H9 (cell line): ENCODE data around the gene SUPT3H. TPM values are rescaled to one million over a fixed set of nuclear protein-coding genes. Genes with fewer than 3 reads are reported as not detected.

Experiments used
- DNase-seq: peaks from one replicate; pipeline ENCODE4 v3.0.0-alpha.2; 2017
- H2AFZ ChIP-seq: one replicate; pipeline ENCODE4 v1.6.1; 2013; ENCODE audit warnings: mild to moderate bottlenecking, low read length, control low read depth, moderate library complexity
- H2AK5ac ChIP-seq: 2 replicates; pipeline ENCODE4 v1.6.1; 2013; ENCODE audit warnings: low read length, control low read depth, mixed read lengths; ENCODE audit not compliant: insufficient read length
- H2BK120ac ChIP-seq: one replicate; pipeline ENCODE4 v1.6.1; 2013; ENCODE audit warnings: low read depth, mild to moderate bottlenecking, low read length, control low read depth, inconsistent platforms; ENCODE audit not compliant: poor library complexity, severe bottlenecking
- H2BK12ac ChIP-seq: 2 replicates; pipeline ENCODE4 v1.6.1; 2013; ENCODE audit warnings: low read length, control low read depth, mixed read lengths, low read depth; ENCODE audit not compliant: insufficient read length
- H2BK15ac ChIP-seq: 2 replicates; pipeline ENCODE4 v1.6.1; 2013; ENCODE audit warnings: low read depth, low read length, control low read depth
- H2BK20ac ChIP-seq: one replicate; pipeline ENCODE4 v1.6.1; 2013; ENCODE audit warnings: low read depth, mild to moderate bottlenecking, low read length, control low read depth, inconsistent platforms; ENCODE audit not compliant: poor library complexity, severe bottlenecking
- H2BK5ac ChIP-seq: 2 replicates; pipeline ENCODE4 v1.6.1; 2013; ENCODE audit warnings: low read length, control low read depth, mixed read lengths; ENCODE audit not compliant: insufficient read length
- H3K14ac ChIP-seq: 2 replicates; pipeline ENCODE4 v1.6.1; 2013; ENCODE audit warnings: low read length, control low read depth; ENCODE audit not compliant: insufficient read depth
- H3K18ac ChIP-seq: 2 replicates; pipeline ENCODE4 v1.6.1; 2013; ENCODE audit warnings: low read depth, mild to moderate bottlenecking, mixed read lengths, low read length, control low read depth; ENCODE audit not compliant: insufficient read length
- H3K23ac ChIP-seq: 2 replicates; pipeline ENCODE4 v1.6.1; 2013; ENCODE audit warnings: low read length, control low read depth, mixed read lengths, low read depth; ENCODE audit not compliant: insufficient read length
- H3K23me2 ChIP-seq: 2 replicates; pipeline ENCODE4 v1.6.1; 2013; ENCODE audit warnings: low read depth, mild to moderate bottlenecking, mixed read lengths, low read length, control low read depth; ENCODE audit not compliant: insufficient read length, poor library complexity, severe bottlenecking
- H3K27ac ChIP-seq: 2 replicates; pipeline ENCODE4 v1.5.1; 2013; ENCODE audit warnings: low read length, control low read depth, mixed read lengths, low read depth; ENCODE audit not compliant: insufficient read length
- H3K27me3 ChIP-seq: 2 replicates; pipeline ENCODE4 v1.6.1; 2013; ENCODE audit warnings: low read length, control low read depth, inconsistent platforms; ENCODE audit not compliant: insufficient read depth
- H3K4ac ChIP-seq: 2 replicates; pipeline ENCODE4 v1.6.1; 2013; ENCODE audit warnings: low read depth, mild to moderate bottlenecking, control low read depth, inconsistent platforms, low read length, moderate library complexity
- H3K4me1 ChIP-seq: 2 replicates; pipeline ENCODE4 v1.6.1; 2013; ENCODE audit warnings: low read length, control low read depth, inconsistent platforms; ENCODE audit not compliant: insufficient read depth
- H3K4me2 ChIP-seq: 2 replicates; pipeline ENCODE4 v1.6.1; 2013; ENCODE audit warnings: low read length, control low read depth, mixed read lengths; ENCODE audit not compliant: insufficient read length, insufficient read depth
- H3K56ac ChIP-seq: 2 replicates; pipeline ENCODE4 v1.6.1; 2013; ENCODE audit warnings: low read depth, mild to moderate bottlenecking, mixed read lengths, low read length, control low read depth; ENCODE audit not compliant: insufficient read length
- H3K79me1 ChIP-seq: 2 replicates; pipeline ENCODE4 v1.6.1; 2013; ENCODE audit warnings: low read depth, mild to moderate bottlenecking, moderate library complexity, low read length, control low read depth, inconsistent platforms; ENCODE audit not compliant: insufficient read depth, poor library complexity, severe bottlenecking
- H3K79me2 ChIP-seq: 2 replicates; pipeline ENCODE4 v1.6.1; 2013; ENCODE audit warnings: low read length, control low read depth, inconsistent platforms; ENCODE audit not compliant: insufficient read depth
- H3K9ac ChIP-seq: 2 replicates; pipeline ENCODE4 v1.6.1; 2013; ENCODE audit warnings: low read length, control low read depth, mixed read lengths; ENCODE audit not compliant: insufficient read length; ENCODE audit errors: extremely low read depth
- H3K9me3 ChIP-seq: one replicate; pipeline ENCODE4 v1.6.1; 2013; ENCODE audit warnings: low read depth, low read length, inconsistent platforms; ENCODE audit not compliant: control insufficient read depth
- H3T11ph ChIP-seq: one replicate; pipeline ENCODE4 v1.6.1; 2013; ENCODE audit warnings: mild to moderate bottlenecking, low read length, control low read depth, inconsistent platforms
- H4K20me1 ChIP-seq: one replicate; pipeline ENCODE4 v1.6.1; 2013; ENCODE audit not compliant: control insufficient read depth, insufficient read length, insufficient read depth
- H4K5ac ChIP-seq: 2 replicates; pipeline ENCODE4 v1.6.1; 2013; ENCODE audit warnings: low read depth, mild to moderate bottlenecking, mixed read lengths, low read length, control low read depth; ENCODE audit not compliant: insufficient read length
- H4K8ac ChIP-seq: replicated peaks from 2 replicates; pipeline ENCODE4 v1.6.1; 2013; ENCODE audit warnings: low read length, control low read depth, mixed read lengths, low read depth; ENCODE audit not compliant: insufficient read length
- H4K91ac ChIP-seq: 2 replicates; pipeline ENCODE4 v1.6.1; 2013; ENCODE audit warnings: low read depth, mild to moderate bottlenecking, moderate library complexity, mixed read lengths, low read length, control low read depth; ENCODE audit not compliant: insufficient read length
- H3K27ac Mint-ChIP-seq, 3 experiments: 2 replicates in 2 of 3; 3 replicates in 1 of 3; pipeline ENCODE4 v1.8.0; 2020 to 2021; ENCODE audit warnings: mixed read lengths in 3 of 3, mild to moderate bottlenecking in 1 of 3, moderate library complexity in 1 of 3
- H3K27me3 Mint-ChIP-seq: 2 replicates; pipeline ENCODE4 v1.8.0; 2021; ENCODE audit warnings: low read depth, mild to moderate bottlenecking, moderate library complexity, mixed read lengths
- H3K36me3 Mint-ChIP-seq, 3 experiments: 2 replicates in 2 of 3; 3 replicates in 1 of 3; pipeline ENCODE4 v1.8.0; 2020 to 2021; ENCODE audit warnings: low read depth in 3 of 3, mixed read lengths in 3 of 3; ENCODE audit not compliant: insufficient read depth in 1 of 3
- H3K4me1 Mint-ChIP-seq, 2 experiments: 2 replicates each; pipeline ENCODE4 v1.8.0; 2020; ENCODE audit warnings: mixed read lengths in 2 of 2
- H3K4me3 Mint-ChIP-seq, 2 experiments: 2 replicates in 1 of 2; 3 replicates in 1 of 2; pipeline ENCODE4 v1.8.0; 2020 to 2021; ENCODE audit warnings: mild to moderate bottlenecking in 2 of 2, mixed read lengths in 2 of 2, moderate library complexity in 1 of 2
- H3K9me3 Mint-ChIP-seq, 2 experiments: 2 replicates in 1 of 2; 3 replicates in 1 of 2; pipeline ENCODE4 v1.8.0; 2020; ENCODE audit warnings: mild to moderate bottlenecking in 2 of 2, mixed read lengths in 2 of 2, moderate library complexity in 1 of 2
- WGBS: extraction: QIAGEN DNeasy Blood & Tissue Kit; methylation state at CpG from one replicate; pipeline ENCODE4 v1.1.7; 2013; ENCODE audit warnings: missing lambda C conversion rate, low lambda C conversion rate, mixed read lengths; ENCODE audit not compliant: insufficient read length; ENCODE audit errors: extremely low coverage; 5-methylcytosine and 5-hydroxymethylcytosine counted together
- total RNA-seq: library from RNA; stranded (reverse); gene quantifications from 2 replicates; pipeline ENCODE4 v1.2.1, GENCODE V29; 2021
- TF ChIP-seq, protein P1 (sequence below): fragments of 200-600 bp; sonication (generic); conservative IDR thresholded peaks from 3 replicates; pipeline ENCODE4 v1.8.0; 2021; ENCODE audit warnings: antibody characterized with exemption, mild to moderate bottlenecking

SUPT3H gene
- total RNA-seq, 1 experiment from 2014 or later: 22.5 TPM

DNA sequence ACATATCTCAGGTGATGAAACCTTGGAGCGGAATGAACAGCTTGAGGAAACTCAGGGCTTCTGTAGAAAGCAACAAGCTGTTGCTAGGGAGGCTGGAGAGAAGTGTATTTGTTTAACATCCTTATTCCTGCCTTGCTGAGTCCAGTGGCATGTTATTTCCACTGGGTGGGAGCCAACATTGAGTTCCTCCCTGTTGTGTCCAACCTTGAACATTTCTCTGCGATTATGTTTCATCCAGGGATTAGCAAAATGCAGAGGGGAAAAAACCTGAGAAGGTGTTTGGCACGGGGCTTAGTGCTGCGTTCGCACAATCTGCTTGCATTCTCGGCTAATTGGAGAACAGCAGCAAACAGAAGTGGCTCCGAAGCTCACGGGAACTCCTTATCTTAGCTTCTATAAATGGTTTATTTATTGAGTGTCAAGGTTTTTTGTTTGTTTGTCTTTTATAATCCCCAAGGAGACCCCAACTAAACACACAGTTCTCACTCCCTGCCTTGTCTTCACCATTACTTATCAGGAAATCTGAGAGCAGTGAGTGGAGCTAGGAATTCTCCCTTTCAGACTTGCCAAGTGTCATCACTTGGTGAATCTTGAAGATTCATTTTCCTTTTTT lies 577.5 kb downstream of the SUPT3H start:
- DNase-seq: no peak
- H3K4me2 ChIP-seq: no peak overlapping the region

More for the DNA sequence above, 577.5 kb downstream of the SUPT3H start:
- peaks cover 0 to 6% (median 2%) of the 10 kb centered on the region in 3 experiments; a peak in 5 of 7 replicates for H3K36me3 Mint-ChIP-seq
- H3T11ph ChIP-seq: no peak overlapping the region
- no peaks in the 10 kb centered on the region for H3K79me1 ChIP-seq
- H3K23ac ChIP-seq: no peak overlapping the region
- no peak overlapping the region for H3K27ac Mint-ChIP-seq
- H3K27me3 ChIP-seq: no peaks in the 10 kb centered on the region
- H3K18ac ChIP-seq: no peak overlapping the region
- H2AK5ac ChIP-seq: no peak overlapping the region
- H3K4ac ChIP-seq: no peak overlapping the region
- no peaks in the 10 kb centered on the region for H3K4me1 ChIP-seq
- TF ChIP-seq, protein P1, sequence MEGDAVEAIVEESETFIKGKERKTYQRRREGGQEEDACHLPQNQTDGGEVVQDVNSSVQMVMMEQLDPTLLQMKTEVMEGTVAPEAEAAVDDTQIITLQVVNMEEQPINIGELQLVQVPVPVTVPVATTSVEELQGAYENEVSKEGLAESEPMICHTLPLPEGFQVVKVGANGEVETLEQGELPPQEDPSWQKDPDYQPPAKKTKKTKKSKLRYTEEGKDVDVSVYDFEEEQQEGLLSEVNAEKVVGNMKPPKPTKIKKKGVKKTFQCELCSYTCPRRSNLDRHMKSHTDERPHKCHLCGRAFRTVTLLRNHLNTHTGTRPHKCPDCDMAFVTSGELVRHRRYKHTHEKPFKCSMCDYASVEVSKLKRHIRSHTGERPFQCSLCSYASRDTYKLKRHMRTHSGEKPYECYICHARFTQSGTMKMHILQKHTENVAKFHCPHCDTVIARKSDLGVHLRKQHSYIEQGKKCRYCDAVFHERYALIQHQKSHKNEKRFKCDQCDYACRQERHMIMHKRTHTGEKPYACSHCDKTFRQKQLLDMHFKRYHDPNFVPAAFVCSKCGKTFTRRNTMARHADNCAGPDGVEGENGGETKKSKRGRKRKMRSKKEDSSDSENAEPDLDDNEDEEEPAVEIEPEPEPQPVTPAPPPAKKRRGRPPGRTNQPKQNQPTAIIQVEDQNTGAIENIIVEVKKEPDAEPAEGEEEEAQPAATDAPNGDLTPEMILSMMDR: no peak
- no peak overlapping the region for H2BK12ac ChIP-seq
- no peaks in the 10 kb centered on the region for H4K20me1 ChIP-seq
- H4K91ac ChIP-seq: no peak overlapping the region
- H2BK120ac ChIP-seq: no peak overlapping the region
- H3K79me2 ChIP-seq: no peaks in the 10 kb centered on the region
- H4K8ac ChIP-seq: no peak overlapping the region
- no peak overlapping the region for H3K4me3 Mint-ChIP-seq
- no peak overlapping the region for H2BK15ac ChIP-seq
- H2AFZ ChIP-seq: no peak overlapping the region
- no peak overlapping the region for H3K56ac ChIP-seq
- H3K27me3 Mint-ChIP-seq: no peaks in the 10 kb centered on the region
- H2BK5ac ChIP-seq: no peak overlapping the region
- no peak overlapping the region for H4K5ac ChIP-seq
- H3K9me3 Mint-ChIP-seq: peaks cover 2 to 4% of the 10 kb centered on the region in 2 experiments; a peak in 2 of 5 replicates
- no peak overlapping the region for H2BK20ac ChIP-seq
- H3K23me2 ChIP-seq: no peaks in the 10 kb centered on the region
- H3K4me1 Mint-ChIP-seq: peaks cover 16 to 18% of the 10 kb centered on the region in 2 experiments
- no CpG with 5 or more reads among the region's 8 CpGs for WGBS
- no peak overlapping the region for H3K9ac ChIP-seq
- H3K27ac ChIP-seq: no peak overlapping the region
- H3K9me3 ChIP-seq: no peaks in the 10 kb centered on the region
- H3K14ac ChIP-seq: no peak overlapping the region
